ENCODE measurements around the gene ZCCHC7. TPM values are rescaled to one million over a fixed set of nuclear protein-coding genes. Genes with fewer than 3 reads are reported as not detected.

The ZCCHC7 gene
- total and polyA plus RNA-seq, 4 donors, result 3.3 to 9.7 (median 7.6) TPM

DNA sequence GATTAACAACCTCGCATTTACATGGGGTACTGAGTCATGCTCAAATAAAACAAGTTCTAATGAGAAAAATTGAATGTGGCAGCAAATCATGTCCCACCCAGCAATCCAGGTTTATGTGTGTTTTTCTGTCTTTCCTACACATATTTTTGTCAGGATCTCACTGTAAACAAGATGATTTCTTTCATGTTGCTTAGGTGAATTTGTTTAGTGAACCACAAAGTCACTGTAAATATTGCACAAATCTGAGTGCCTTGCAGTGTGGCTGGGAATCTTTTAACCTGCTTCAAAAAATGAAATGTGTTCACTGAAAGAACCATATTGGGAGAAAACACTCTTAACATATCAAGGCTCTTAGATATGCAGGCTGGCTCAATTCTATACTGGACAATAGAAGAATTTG is 23.1 kb upstream of the ZCCHC7 start:
- Histone ChIP-seq H3K27me3 (ENCODE audit: control insufficient read depth in 4 of 4, insufficient read depth in 4 of 4, low read length in 3 of 4) (no peaks in the 10 kb centered on the region), H3K9me3 (ENCODE audit: control insufficient read depth in 4 of 4, low read length in 3 of 4) (no peaks in the 10 kb centered on the region), H3K4me1 (ENCODE audit: control insufficient read depth in 4 of 4, insufficient read depth in 4 of 4, low read length in 3 of 4) (no peaks in the 10 kb centered on the region), H3K4me3 (ENCODE audit: low read depth in 1 of 3, low read length in 3 of 3) (no peak overlapping the region), H3K9ac (ENCODE audit: low read depth in 1 of 2, low read length in 2 of 2) (no peak overlapping the region), H3K27ac (ENCODE audit: low read depth in 1 of 2, low read length in 2 of 2) (no peak overlapping the region), H3K36me3 (ENCODE audit: control insufficient read depth in 4 of 4, insufficient read depth in 3 of 4, low read depth in 1 of 4, low read length in 3 of 4) (no peaks in the 10 kb centered on the region)
- DNase-seq (ENCODE audit: low spot score), result no peak
- WGBS, result 93% methylated on average over 1 of the region's 1 CpG
- TF ChIP-seq RAD21 (IDR thresholded peaks at IDR 0.05) (no peak), RXRA (IDR thresholded peaks at IDR 0.05) (no peak), FOXA2 (IDR thresholded peaks at IDR 0.05) (no peak), EGR1 (IDR thresholded peaks at IDR 0.05; ENCODE audit: low read depth in 2 of 2) (no peak), HNF4A (conservative IDR thresholded peaks at IDR 0.05) (no peak), SP1 (IDR thresholded peaks at IDR 0.05) (no peak), NR2F2 (IDR thresholded peaks at IDR 0.05) (no peak), HNF4G (IDR thresholded peaks at IDR 0.05) (no peak), TAF1 (conservative IDR thresholded peaks at IDR 0.05) (no peak)

DNA sequence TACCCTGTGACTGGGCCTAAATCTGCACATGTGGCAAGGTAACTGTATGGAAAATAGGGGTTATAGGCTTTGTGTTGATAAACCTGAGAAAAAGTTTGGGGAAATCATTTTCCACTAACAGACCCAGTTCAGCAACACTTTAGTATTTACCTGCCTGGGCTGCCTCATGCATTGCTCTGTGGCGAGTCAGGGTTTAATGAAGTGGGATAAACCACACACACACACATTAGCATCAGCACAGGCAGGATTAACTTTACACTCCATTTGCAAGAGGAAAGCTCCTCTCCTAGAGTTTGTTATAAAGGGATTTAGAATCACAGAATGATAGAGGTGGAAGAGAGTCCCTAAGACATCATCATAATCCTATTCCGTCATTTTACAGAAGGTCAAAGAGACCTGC is 20.0 kb upstream of the ZCCHC7 start:
- Histone ChIP-seq H3K9ac (ENCODE audit: low read depth in 1 of 2, low read length in 2 of 2) (no peak overlapping the region), H3K4me1 (ENCODE audit: control insufficient read depth in 4 of 4, insufficient read depth in 4 of 4, low read length in 3 of 4) (no peaks in the 10 kb centered on the region), H3K27me3 (ENCODE audit: control insufficient read depth in 4 of 4, insufficient read depth in 4 of 4, low read length in 3 of 4) (no peaks in the 10 kb centered on the region), H3K27ac (ENCODE audit: low read depth in 1 of 2, low read length in 2 of 2) (no peak overlapping the region), H3K36me3 (ENCODE audit: control insufficient read depth in 4 of 4, insufficient read depth in 3 of 4, low read depth in 1 of 4, low read length in 3 of 4) (no peaks in the 10 kb centered on the region), H3K9me3 (ENCODE audit: control insufficient read depth in 4 of 4, low read length in 3 of 4) (no peaks in the 10 kb centered on the region), H3K4me3 (ENCODE audit: low read depth in 1 of 3, low read length in 3 of 3) (no peak overlapping the region)
- TF ChIP-seq, protein P1, sequence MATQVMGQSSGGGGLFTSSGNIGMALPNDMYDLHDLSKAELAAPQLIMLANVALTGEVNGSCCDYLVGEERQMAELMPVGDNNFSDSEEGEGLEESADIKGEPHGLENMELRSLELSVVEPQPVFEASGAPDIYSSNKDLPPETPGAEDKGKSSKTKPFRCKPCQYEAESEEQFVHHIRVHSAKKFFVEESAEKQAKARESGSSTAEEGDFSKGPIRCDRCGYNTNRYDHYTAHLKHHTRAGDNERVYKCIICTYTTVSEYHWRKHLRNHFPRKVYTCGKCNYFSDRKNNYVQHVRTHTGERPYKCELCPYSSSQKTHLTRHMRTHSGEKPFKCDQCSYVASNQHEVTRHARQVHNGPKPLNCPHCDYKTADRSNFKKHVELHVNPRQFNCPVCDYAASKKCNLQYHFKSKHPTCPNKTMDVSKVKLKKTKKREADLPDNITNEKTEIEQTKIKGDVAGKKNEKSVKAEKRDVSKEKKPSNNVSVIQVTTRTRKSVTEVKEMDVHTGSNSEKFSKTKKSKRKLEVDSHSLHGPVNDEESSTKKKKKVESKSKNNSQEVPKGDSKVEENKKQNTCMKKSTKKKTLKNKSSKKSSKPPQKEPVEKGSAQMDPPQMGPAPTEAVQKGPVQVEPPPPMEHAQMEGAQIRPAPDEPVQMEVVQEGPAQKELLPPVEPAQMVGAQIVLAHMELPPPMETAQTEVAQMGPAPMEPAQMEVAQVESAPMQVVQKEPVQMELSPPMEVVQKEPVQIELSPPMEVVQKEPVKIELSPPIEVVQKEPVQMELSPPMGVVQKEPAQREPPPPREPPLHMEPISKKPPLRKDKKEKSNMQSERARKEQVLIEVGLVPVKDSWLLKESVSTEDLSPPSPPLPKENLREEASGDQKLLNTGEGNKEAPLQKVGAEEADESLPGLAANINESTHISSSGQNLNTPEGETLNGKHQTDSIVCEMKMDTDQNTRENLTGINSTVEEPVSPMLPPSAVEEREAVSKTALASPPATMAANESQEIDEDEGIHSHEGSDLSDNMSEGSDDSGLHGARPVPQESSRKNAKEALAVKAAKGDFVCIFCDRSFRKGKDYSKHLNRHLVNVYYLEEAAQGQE (IDR thresholded peaks at IDR 0.05), result no peak
- TF ChIP-seq, protein P2, sequence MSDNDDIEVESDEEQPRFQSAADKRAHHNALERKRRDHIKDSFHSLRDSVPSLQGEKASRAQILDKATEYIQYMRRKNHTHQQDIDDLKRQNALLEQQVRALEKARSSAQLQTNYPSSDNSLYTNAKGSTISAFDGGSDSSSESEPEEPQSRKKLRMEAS (IDR thresholded peaks at IDR 0.05), result no peak
- TF ChIP-seq FOXA1 (IDR thresholded peaks at IDR 0.05), result no peak
- no peak for TF ChIP-seq SP1 (IDR thresholded peaks at IDR 0.05)
- TF ChIP-seq, protein P3, sequence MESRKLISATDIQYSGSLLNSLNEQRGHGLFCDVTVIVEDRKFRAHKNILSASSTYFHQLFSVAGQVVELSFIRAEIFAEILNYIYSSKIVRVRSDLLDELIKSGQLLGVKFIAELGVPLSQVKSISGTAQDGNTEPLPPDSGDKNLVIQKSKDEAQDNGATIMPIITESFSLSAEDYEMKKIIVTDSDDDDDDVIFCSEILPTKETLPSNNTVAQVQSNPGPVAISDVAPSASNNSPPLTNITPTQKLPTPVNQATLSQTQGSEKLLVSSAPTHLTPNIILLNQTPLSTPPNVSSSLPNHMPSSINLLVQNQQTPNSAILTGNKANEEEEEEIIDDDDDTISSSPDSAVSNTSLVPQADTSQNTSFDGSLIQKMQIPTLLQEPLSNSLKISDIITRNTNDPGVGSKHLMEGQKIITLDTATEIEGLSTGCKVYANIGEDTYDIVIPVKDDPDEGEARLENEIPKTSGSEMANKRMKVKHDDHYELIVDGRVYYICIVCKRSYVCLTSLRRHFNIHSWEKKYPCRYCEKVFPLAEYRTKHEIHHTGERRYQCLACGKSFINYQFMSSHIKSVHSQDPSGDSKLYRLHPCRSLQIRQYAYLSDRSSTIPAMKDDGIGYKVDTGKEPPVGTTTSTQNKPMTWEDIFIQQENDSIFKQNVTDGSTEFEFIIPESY (IDR thresholded peaks at IDR 0.05), result no peak
- TF ChIP-seq YY1 (IDR thresholded peaks at IDR 0.05), result no peak
- no peak for TF ChIP-seq HNF4A (conservative IDR thresholded peaks at IDR 0.05)
- no peak for TF ChIP-seq FOXA2 (IDR thresholded peaks at IDR 0.05)
- no peak for TF ChIP-seq TAF1 (conservative IDR thresholded peaks at IDR 0.05)
- no peak for TF ChIP-seq JUND (IDR thresholded peaks at IDR 0.05)
- TF ChIP-seq GABPA (IDR thresholded peaks at IDR 0.05 in 1 of 2, conservative IDR thresholded peaks at IDR 0.05 in 1 of 2), result no peak
- TF ChIP-seq NR2F2 (IDR thresholded peaks at IDR 0.05), result no peak
- no peak for TF ChIP-seq EGR1 (IDR thresholded peaks at IDR 0.05; ENCODE audit: low read depth in 2 of 2)
- TF ChIP-seq, protein P4, sequence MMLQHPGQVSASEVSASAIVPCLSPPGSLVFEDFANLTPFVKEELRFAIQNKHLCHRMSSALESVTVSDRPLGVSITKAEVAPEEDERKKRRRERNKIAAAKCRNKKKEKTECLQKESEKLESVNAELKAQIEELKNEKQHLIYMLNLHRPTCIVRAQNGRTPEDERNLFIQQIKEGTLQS (IDR thresholded peaks at IDR 0.05), result no peak
- WGBS, result 71% methylated on average over 2 of the region's 2 CpGs
- DNase-seq (ENCODE audit: low spot score), result no peak
